Vagina (tissue), 2 donors: ENCODE measurements around the gene CCNY.

Experiments
- CTCF ChIP-seq, 3 experiments: fragments of 450-650 bp in 2 of 3; fragments of 200-600 bp in 1 of 3; sonication (generic) in 1 of 3; IDR thresholded peaks; one replicate each; pipeline ENCODE4 v1.5.1; 2017 to 2019; ENCODE audit warnings: antibody characterized with exemption in 3 of 3, mild to moderate bottlenecking in 2 of 3, moderate library complexity in 2 of 3
- POLR2AphosphoS5 ChIP-seq, 2 donors: sonication (generic); formaldehyde crosslinking; IDR thresholded peaks; one replicate each; pipeline ENCODE4 v1.9.0; 2017; ENCODE audit warnings: antibody characterized with exemption in 2 of 2, mild to moderate bottlenecking in 2 of 2, low read depth in 1 of 2; ENCODE audit not compliant: insufficient read depth in 1 of 2

- no peak for TF ChIP-seq POLR2AphosphoS5 (IDR thresholded peaks at IDR 0.05; ENCODE audit: insufficient read depth in 1 of 2, low read depth in 1 of 2)
- TF ChIP-seq CTCF (IDR thresholded peaks at IDR 0.05): no peak
Observed at GRCh38 chr10:35451151-35452016, 115.1 kb downstream of the CCNY start.
